Stimulated activated naive B cell treated with anti-CD40 and anti-IgM and Interleukin-4, amounts not matched to agents 10 μg/mL and 1 μg/mL and 100 μg/mL, for 72 hours (primary cell): ENCODE results near the gene ARL5C.
"Not testable (repeated sequence)": the region's sequence is repeated elsewhere in the genome, so short reads cannot be mapped to it uniquely, and the experiment has no call there.

Experiments
- ATAC-seq, 2 donors: fragments of 150-1000 bp; cut with Tn5 transposase; replicated peaks; 2 replicates each; pipeline ENCODE4 v1.10.0; 2021; ENCODE audit warnings: moderate library complexity in 1 of 2
- DNase-seq: peaks from one replicate; pipeline ENCODE4 v3.0.0; 2021
- H3K27ac Mint-ChIP-seq: one replicate; pipeline ENCODE4 v1.8.0; 2022; ENCODE audit warnings: mild to moderate bottlenecking, mixed read lengths
- H3K27me3 Mint-ChIP-seq, 2 donors: one replicate each; pipeline ENCODE4 v1.8.0; 2022; ENCODE audit warnings: mixed read lengths in 2 of 2
- H3K36me3 Mint-ChIP-seq, 2 donors: one replicate each; pipeline ENCODE4 v1.8.0; 2022; ENCODE audit warnings: mixed read lengths in 2 of 2, mild to moderate bottlenecking in 1 of 2
- H3K4me1 Mint-ChIP-seq, 2 donors: one replicate each; pipeline ENCODE4 v1.8.0; 2022; ENCODE audit warnings: mixed read lengths in 2 of 2, mild to moderate bottlenecking in 1 of 2
- H3K4me3 Mint-ChIP-seq, 2 donors: one replicate each; pipeline ENCODE4 v1.8.0; 2022; ENCODE audit warnings: mild to moderate bottlenecking in 2 of 2, mixed read lengths in 2 of 2, moderate library complexity in 1 of 2
- H3K9me3 Mint-ChIP-seq, 2 donors: one replicate each; pipeline ENCODE4 v1.8.0; 2022; ENCODE audit warnings: mixed read lengths in 2 of 2, mild to moderate bottlenecking in 1 of 2

The ARL5C gene

GRCh38 chr17:39168503-39168902 lies 2.5 kb upstream of the ARL5C start:
- not testable (repeated sequence) for H3K9me3 Mint-ChIP-seq, H3K4me3 Mint-ChIP-seq, H3K27ac Mint-ChIP-seq, H3K36me3 Mint-ChIP-seq, DNase-seq, ATAC-seq
- H3K27me3 Mint-ChIP-seq = peaks cover 45 to 73% of the 10 kb centered on the region in 2 donors
- peaks cover 19 to 34% of the 10 kb centered on the region in 2 donors for H3K4me1 Mint-ChIP-seq

GRCh38 chr17:39167476-39167875 lies 1.5 kb upstream of the ARL5C start:
- ATAC-seq (no peak), DNase-seq (no peak)
- peaks cover 18 to 34% of the 10 kb centered on the region in 2 donors for H3K4me1 Mint-ChIP-seq
- H3K27me3 Mint-ChIP-seq = peaks cover 40 to 63% of the 10 kb centered on the region in 2 donors
- no peak overlapping the region for H3K27ac Mint-ChIP-seq
- no peaks in the 10 kb centered on the region for H3K36me3 Mint-ChIP-seq
- H3K9me3 Mint-ChIP-seq = peaks cover 0 to 4% of the 10 kb centered on the region in 2 donors
- H3K4me3 Mint-ChIP-seq = no peak overlapping the region

GRCh38 chr17:39166437-39167335 lies 725 bp upstream of the ARL5C start:
- H3K36me3 Mint-ChIP-seq = no peaks in the 10 kb centered on the region
- H3K27ac Mint-ChIP-seq = no peak overlapping the region
- H3K27me3 Mint-ChIP-seq = peaks cover 32 to 55% of the 10 kb centered on the region in 2 donors
- H3K9me3 Mint-ChIP-seq = peaks cover 0 to 4% of the 10 kb centered on the region in 2 donors
- ATAC-seq (no peak), DNase-seq (no peak)
- no peak overlapping the region for H3K4me3 Mint-ChIP-seq
- H3K4me1 Mint-ChIP-seq = peaks cover 18 to 34% of the 10 kb centered on the region in 2 donors

- peak in 1 of 2 donors; percentile 9 for ATAC-seq
- H3K27ac Mint-ChIP-seq = peak overlapping the region; percentile 3
Measured at GRCh38 chr17:39165178-39165840, 652 bp downstream of the ARL5C start.

GRCh38 chr17:39164675-39165143 lies 1.3 kb downstream of the ARL5C start:
- Mint-ChIP-seq H3K4me3 (peak overlapping the region; percentile 87 to 94), H3K27ac (peak overlapping the region; percentile 3), H3K36me3 (no peaks in the 10 kb centered on the region), H3K27me3 (peaks cover 32 to 43% of the 10 kb centered on the region in 2 donors), H3K9me3 (peaks cover 0 to 4% of the 10 kb centered on the region in 2 donors), H3K4me1 (peaks cover 18 to 34% of the 10 kb centered on the region in 2 donors)
- ATAC-seq (peak; percentile 96 to 97), DNase-seq (peak; percentile 74)

More at GRCh38 chr17:39165178-39165840, 652 bp downstream of the ARL5C start:
- H3K9me3 Mint-ChIP-seq = peaks cover 0 to 4% of the 10 kb centered on the region in 2 donors
- peaks cover 32 to 49% of the 10 kb centered on the region in 2 donors for H3K27me3 Mint-ChIP-seq
- peaks cover 18 to 34% of the 10 kb centered on the region in 2 donors for H3K4me1 Mint-ChIP-seq
- H3K36me3 Mint-ChIP-seq = no peaks in the 10 kb centered on the region
- DNase-seq = no peak
- peak overlapping the region; percentile 87 to 94 for H3K4me3 Mint-ChIP-seq

- DNase-seq = no peak
- Mint-ChIP-seq H3K27ac (no peak overlapping the region), H3K36me3 (no peaks in the 10 kb centered on the region), H3K4me3 (no peak overlapping the region), H3K4me1 (peaks cover 12 to 27% of the 10 kb centered on the region in 2 donors), H3K9me3 (no peaks in the 10 kb centered on the region), H3K27me3 (peaks cover 26% of the 10 kb centered on the region in 2 donors)
- no peak for ATAC-seq
Measured at GRCh38 chr17:39161962-39162361, 4.0 kb downstream of the ARL5C start.

GRCh38 chr17:39158623-39159022 lies 7.3 kb downstream of the ARL5C start:
- no peak overlapping the region for H3K27ac Mint-ChIP-seq
- H3K4me1 Mint-ChIP-seq = peaks cover 7 to 11% of the 10 kb centered on the region in 2 donors
- peaks cover 0 to 2% of the 10 kb centered on the region in 2 donors for H3K9me3 Mint-ChIP-seq
- no peak for ATAC-seq
- H3K4me3 Mint-ChIP-seq = no peak overlapping the region
- no peak for DNase-seq
- peaks cover 9 to 15% of the 10 kb centered on the region in 2 donors for H3K27me3 Mint-ChIP-seq
- H3K36me3 Mint-ChIP-seq = peaks cover 7 to 10% of the 10 kb centered on the region in 2 donors

- H3K27ac Mint-ChIP-seq = no peak overlapping the region
Measured at GRCh38 chr17:39156491-39156890, 9.5 kb downstream of the ARL5C start.

GRCh38 chr17:39155654-39156053 lies 10.3 kb downstream of the ARL5C start:
- H3K27me3 Mint-ChIP-seq = peaks cover 24 to 28% of the 10 kb centered on the region in 2 donors
- no peak for DNase-seq
- peaks cover 25 to 37% of the 10 kb centered on the region in 2 donors for H3K4me1 Mint-ChIP-seq
- H3K36me3 Mint-ChIP-seq = peaks cover 7 to 11% of the 10 kb centered on the region in 2 donors
- ATAC-seq = no peak
- peaks cover 0 to 3% of the 10 kb centered on the region in 2 donors for H3K9me3 Mint-ChIP-seq
- H3K27ac Mint-ChIP-seq = no peak overlapping the region
- no peak overlapping the region for H3K4me3 Mint-ChIP-seq

More at GRCh38 chr17:39156491-39156890, 9.5 kb downstream of the ARL5C start:
- Mint-ChIP-seq H3K9me3 (peaks cover 0 to 3% of the 10 kb centered on the region in 2 donors), H3K4me3 (no peak overlapping the region), H3K4me1 (peaks cover 22 to 32% of the 10 kb centered on the region in 2 donors), H3K36me3 (peaks cover 7 to 11% of the 10 kb centered on the region in 2 donors), H3K27me3 (peaks cover 20 to 23% of the 10 kb centered on the region in 2 donors)
- ATAC-seq (no peak), DNase-seq (no peak)

- Mint-ChIP-seq H3K27ac (peak overlapping the region; percentile 99), H3K4me1 (peaks cover 31 to 40% of the 10 kb centered on the region in 2 donors), H3K27me3 (peaks cover 43 to 47% of the 10 kb centered on the region in 2 donors), H3K4me3 (peak overlapping the region; percentile 96 to 98), H3K9me3 (peaks cover 0 to 3% of the 10 kb centered on the region in 2 donors), H3K36me3 (peaks cover 7 to 11% of the 10 kb centered on the region in 2 donors)
- DNase-seq (peak; percentile 82), ATAC-seq (peak; percentile 70 to 74)
Measured at GRCh38 chr17:39153599-39154051, 12.3 kb downstream of the ARL5C start.

GRCh38 chr17:39151943-39152818 lies 13.8 kb downstream of the ARL5C start:
- H3K9me3 Mint-ChIP-seq = peaks cover 0 to 3% of the 10 kb centered on the region in 2 donors
- H3K27ac Mint-ChIP-seq = peak overlapping the region; percentile 84
- H3K27me3 Mint-ChIP-seq = peaks cover 52 to 56% of the 10 kb centered on the region in 2 donors
- H3K36me3 Mint-ChIP-seq = peaks cover 7 to 11% of the 10 kb centered on the region in 2 donors
- peaks cover 31 to 40% of the 10 kb centered on the region in 2 donors for H3K4me1 Mint-ChIP-seq
- DNase-seq = no peak
- peak overlapping the region; percentile 96 to 98 for H3K4me3 Mint-ChIP-seq
- no peak for ATAC-seq

- peaks cover 31 to 40% of the 10 kb centered on the region in 2 donors for H3K4me1 Mint-ChIP-seq
- DNase-seq (no peak), ATAC-seq (no peak)
- H3K27ac Mint-ChIP-seq = peak within 1 kb of the TSS; percentile 84
- peak within 1 kb of the TSS; percentile 96 to 98 for H3K4me3 Mint-ChIP-seq
- H3K36me3 Mint-ChIP-seq = peaks cover 7 to 11% of the 10 kb centered on the region in 2 donors
- peaks cover 0 to 3% of the 10 kb centered on the region in 2 donors for H3K9me3 Mint-ChIP-seq
- peaks cover 53 to 58% of the 10 kb centered on the region in 2 donors for H3K27me3 Mint-ChIP-seq
Measured at GRCh38 chr17:39151150-39151942, 14.6 kb downstream of the ARL5C start, which contains the start of gene PLXDC1. Gene PLXDC1, minus strand, starts transcription at chr17:39151637. Its CDS starts 200 bp downstream, at chr17:39151437.
